HG03196 (cell line): ENCODE measurements around the gene CRY2.

ENCODE experiments used
- ATAC-seq: cut with Tn5 transposase; IDR thresholded peaks from one replicate; pipeline ENCODE4 v1.9.1; 2021; ENCODE audit not compliant: unreplicated experiment

The CRY2 gene

GRCh38 chr11:45847911-45848316, 639 bp downstream of the CRY2 start:
- ATAC-seq = peak; percentile 8

GRCh38 chr11:45848654-45849081, 1.4 kb downstream of the CRY2 start:
- ATAC-seq = no peak

GRCh38 chr11:45850446-45850845, 3.2 kb downstream of the CRY2 start:
- ATAC-seq = no peak

GRCh38 chr11:45851228-45851627, 4.0 kb downstream of the CRY2 start:
- ATAC-seq = no peak

- no peak for ATAC-seq
Observed at GRCh38 chr11:45852018-45852711, 4.9 kb downstream of the CRY2 start.

- ATAC-seq = no peak
Observed at GRCh38 chr11:45852712-45853101, 5.4 kb downstream of the CRY2 start.

GRCh38 chr11:45853332-45854219, 6.3 kb downstream of the CRY2 start:
- no peak for ATAC-seq

GRCh38 chr11:45855308-45855707, 8.0 kb downstream of the CRY2 start:
- no peak for ATAC-seq

- no peak for ATAC-seq
Observed at GRCh38 chr11:45856044-45856468, 8.8 kb downstream of the CRY2 start.

- no peak for ATAC-seq
Observed at GRCh38 chr11:45857961-45858474, 10.7 kb downstream of the CRY2 start.

- no peak for ATAC-seq
Observed at GRCh38 chr11:45858751-45859398, 11.6 kb downstream of the CRY2 start.

GRCh38 chr11:45859661-45860140, 12.4 kb downstream of the CRY2 start:
- no peak for ATAC-seq

GRCh38 chr11:45860348-45860747, 13.1 kb downstream of the CRY2 start:
- ATAC-seq = no peak

GRCh38 chr11:45860764-45861510, 13.7 kb downstream of the CRY2 start:
- ATAC-seq = no peak

- no peak for ATAC-seq
Observed at GRCh38 chr11:45864041-45864440, 16.8 kb downstream of the CRY2 start.

GRCh38 chr11:45869551-45869950, 22.3 kb downstream of the CRY2 start:
- no peak for ATAC-seq

- no peak for ATAC-seq
Observed at GRCh38 chr11:45870706-45871105, 23.4 kb downstream of the CRY2 start.

- no peak for ATAC-seq
Observed at GRCh38 chr11:45871638-45872037, 24.4 kb downstream of the CRY2 start.

GRCh38 chr11:45872651-45873356, 25.5 kb downstream of the CRY2 start:
- no peak for ATAC-seq

- ATAC-seq = no peak
Observed at GRCh38 chr11:45876401-45876800, 29.1 kb downstream of the CRY2 start.
